IMR-90 (cell line): Measurements from ENCODE around the gene WWC2. TPM values are rescaled to one million over a fixed set of nuclear protein-coding genes. Genes with fewer than 3 reads are reported as not detected.
A peak's percentile ranks its signal among the peaks of the same experiment; 100 is the strongest.

Experiments used
- ATAC-seq: fragments of 200-7000 bp; cut with Tn5 transposase; 2 replicates; pipeline ENCODE4 v1.9.1; 2020; ENCODE audit warnings: low read depth, mild to moderate bottlenecking, moderate library complexity
- BruUV-seq: library from RNA; stranded (reverse); fragments of 400-500 nt; replicated peaks from 2 replicates; lab custom pipeline; 2021; lab: Mats Ljungman, UMichigan
- CTCF ChIA-PET: fragments of 300-600 bp; formaldehyde crosslinking; extraction: SDS; loops from one replicate; lab custom pipeline; 2021; ENCODE audit warnings: antibody characterized with exemption; lab: Yijun Ruan, JAX
- POLR2A ChIA-PET: fragments of 300-600 bp; sonication (Branson Sonifier 250); formaldehyde crosslinking; loops from one replicate; lab custom pipeline; 2022; ENCODE audit warnings: antibody characterized with exemption; ENCODE audit not compliant: unreplicated experiment; lab: Charles Lee
- DNase-seq: peaks from one replicate; pipeline ENCODE4 v3.0.0; 2013
- H2AFZ ChIP-seq: replicated peaks from 2 replicates; pipeline ENCODE3; 2013; ENCODE audit warnings: low read length, mild to moderate bottlenecking; ENCODE audit not compliant: poor library complexity
- H2AK5ac ChIP-seq: 2 replicates; pipeline ENCODE4 v1.6.1; 2013; ENCODE audit warnings: low read depth, low read length, inconsistent platforms
- H2AK9ac ChIP-seq: replicated peaks from 2 replicates; pipeline ENCODE3; 2013; ENCODE audit warnings: mild to moderate bottlenecking, low read depth, low read length, moderate library complexity; ENCODE audit not compliant: poor library complexity
- H2BK120ac ChIP-seq: 2 replicates; pipeline ENCODE4 v1.6.1; 2013; ENCODE audit warnings: low read depth, low read length, inconsistent platforms
- H2BK15ac ChIP-seq: 3 replicates; pipeline ENCODE4 v1.6.1; 2013; ENCODE audit warnings: low read depth, low read length, inconsistent platforms
- H2BK20ac ChIP-seq: 2 replicates; pipeline ENCODE4 v1.6.1; 2013; ENCODE audit warnings: low read depth, mild to moderate bottlenecking, inconsistent platforms, low read length, moderate library complexity
- H2BK5ac ChIP-seq: 2 replicates; pipeline ENCODE4 v1.6.1; 2013; ENCODE audit warnings: mild to moderate bottlenecking, low read depth, low read length, inconsistent platforms; ENCODE audit not compliant: poor library complexity, severe bottlenecking
- H3K14ac ChIP-seq: replicated peaks from 2 replicates; pipeline ENCODE4 v1.6.1; 2013; ENCODE audit warnings: low read depth, low read length, inconsistent platforms
- H3K18ac ChIP-seq: 2 replicates; pipeline ENCODE4 v1.6.1; 2013; ENCODE audit warnings: low read depth, low read length, control low read depth
- H3K23ac ChIP-seq: 2 replicates; pipeline ENCODE4 v1.6.1; 2013; ENCODE audit warnings: low read depth, low read length, inconsistent platforms
- H3K27ac ChIP-seq: 2 replicates; pipeline ENCODE4 v1.5.1; 2013; ENCODE audit warnings: mild to moderate bottlenecking, control low read depth, low read length; ENCODE audit not compliant: insufficient read depth
- H3K27me3 ChIP-seq: 2 replicates; pipeline ENCODE4 v1.6.1; 2013; ENCODE audit warnings: low read length; ENCODE audit not compliant: control insufficient read depth, insufficient read depth
- H3K36me3 ChIP-seq: 2 replicates; pipeline ENCODE4 v1.6.1; 2013; ENCODE audit warnings: low read length, mixed read lengths; ENCODE audit not compliant: control insufficient read depth, insufficient read depth
- H3K4ac ChIP-seq: 2 replicates; pipeline ENCODE4 v1.6.1; 2013; ENCODE audit warnings: low read depth, low read length, inconsistent platforms
- H3K4me1 ChIP-seq: 2 replicates; pipeline ENCODE4 v1.6.1; 2013; ENCODE audit warnings: low read length, mixed read lengths; ENCODE audit not compliant: control insufficient read depth, insufficient read depth
- H3K4me2 ChIP-seq: 2 replicates; pipeline ENCODE4 v1.6.1; 2013; ENCODE audit warnings: low read depth, mild to moderate bottlenecking, control low read depth, low read length, moderate library complexity
- H3K4me3 ChIP-seq: 2 replicates; pipeline ENCODE4 v1.5.1; 2013; ENCODE audit warnings: low read depth, mild to moderate bottlenecking, control low read depth, low read length, moderate library complexity; ENCODE audit not compliant: insufficient read depth
- H3K56ac ChIP-seq: 2 replicates; pipeline ENCODE4 v1.6.1; 2013; ENCODE audit warnings: low read length, inconsistent platforms; ENCODE audit not compliant: insufficient read depth; ENCODE audit errors: extremely low read depth
- H3K79me1 ChIP-seq, 2 experiments: 2 replicates each; pipeline ENCODE4 v1.6.1; 2013; ENCODE audit warnings: low read length in 2 of 2, inconsistent platforms in 1 of 2, low read depth in 1 of 2
- H3K9ac ChIP-seq: 2 replicates; pipeline ENCODE4 v1.6.1; 2013; ENCODE audit warnings: low read depth, low read length, control low read depth
- H3K9me1 ChIP-seq: 2 replicates; pipeline ENCODE4 v1.6.1; 2013; ENCODE audit warnings: low read length, inconsistent platforms; ENCODE audit not compliant: insufficient read depth
- H3K9me3 ChIP-seq: 2 replicates; pipeline ENCODE4 v1.6.1; 2013; ENCODE audit warnings: low read length; ENCODE audit not compliant: control insufficient read depth, insufficient read depth
- H4K20me1 ChIP-seq: 2 replicates; pipeline ENCODE4 v1.6.1; 2013; ENCODE audit warnings: low read length, inconsistent platforms; ENCODE audit not compliant: insufficient read depth
- H4K5ac ChIP-seq: 2 replicates; pipeline ENCODE4 v1.6.1; 2013; ENCODE audit warnings: mild to moderate bottlenecking, low read depth, low read length, control low read depth
- H4K8ac ChIP-seq, 2 experiments: 2 replicates each; pipeline ENCODE4 v1.6.1; 2013; ENCODE audit warnings: low read depth in 2 of 2, low read length in 2 of 2, control low read depth in 1 of 2, inconsistent platforms in 1 of 2
- H4K91ac ChIP-seq: 2 replicates; pipeline ENCODE4 v1.6.1; 2013; ENCODE audit warnings: low read depth, low read length, inconsistent platforms; ENCODE audit not compliant: insufficient read depth
- CHD1 ChIP-seq: IDR thresholded peaks from 2 replicates; pipeline ENCODE4 v1.6.1; 2012; ENCODE audit warnings: low read depth, low read length, improper control_type of control experiment
- FOS ChIP-seq: fragments of 150-350 bp; IDR thresholded peaks from 2 replicates; pipeline ENCODE4 v1.6.1; 2016; ENCODE audit warnings: low read depth, low read length
- WGBS, 2 experiments: methylation state at CpG; one replicate each; pipeline versions ENCODE4 v1.1.5 to v1.1.7; 2013; ENCODE audit warnings: missing lambda C conversion rate in 2 of 2; ENCODE audit not compliant: insufficient read length in 1 of 2; ENCODE audit errors: extremely low coverage in 2 of 2; 5-methylcytosine and 5-hydroxymethylcytosine counted together
- dilution Hi-C: fragments of 300-500 bp; cut with HindIII; formaldehyde crosslinking; loops from one replicate; pipeline ENCODE4 v1.14.3; 2018; ENCODE audit warnings: low sequenced_read_pairs; ENCODE audit not compliant: unreplicated experiment
- in situ Hi-C: fragments of 300-500 bp; cut with MboI; formaldehyde crosslinking; loops from 3 replicates; pipeline ENCODE4 v1.14.3; 2019; ENCODE audit warnings: low sequenced_read_pairs, inconsistent platforms, mixed read lengths
- intact Hi-C: fragments of 100-400 bp; cut with micrococcal nuclease; formaldehyde crosslinking; loops from 2 replicates; pipeline ENCODE4 v1.10.0; 2022
- polyA plus RNA-seq, 3 experiments: library from polyadenylated mRNA; depleted of rRNA; stranded (reverse); fragments of >200 nt; gene quantifications; 2 replicates each; pipeline ENCODE4 v1.2.3, GENCODE V29; 2012; ENCODE audit warnings: low replicate concordance in 1 of 3
- total RNA-seq: library from RNA; depleted of rRNA; stranded (reverse); fragments of >200 nt; gene quantifications from 2 replicates; pipeline ENCODE4 v1.2.3, GENCODE V29; 2012

Gene WWC2
- total and polyA plus RNA-seq, 2 of the 4 experiments (the other 2 are of a cell fraction) = 26.6 to 27.4 TPM

DNA sequence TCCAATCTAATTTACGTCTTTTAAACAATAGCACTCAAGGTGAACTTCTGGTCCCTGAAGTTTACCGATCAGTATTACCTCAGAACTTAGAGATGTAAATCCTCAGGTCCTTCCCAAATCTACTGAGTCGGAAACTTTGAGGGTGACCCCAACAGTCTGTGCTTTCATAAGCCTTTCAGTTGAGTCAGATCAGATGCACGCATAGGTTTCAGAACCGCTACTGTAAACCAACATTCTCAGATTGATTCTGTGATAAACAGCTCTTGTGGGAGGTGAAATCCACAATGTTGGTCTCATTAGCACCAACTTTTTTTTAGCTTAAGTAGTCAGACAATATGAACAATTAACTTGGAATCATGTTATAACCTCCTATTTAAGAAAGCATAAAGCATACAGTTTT, 86.0 kb downstream of the WWC2 start:
- Histone ChIP-seq H3K79me1 (peaks cover 30 to 66% of the 10 kb centered on the region in 2 experiments), H3K9me1 (peaks cover 16% of the 10 kb centered on the region), H3K4me3 (no peak overlapping the region), H3K56ac (no peak overlapping the region), H2BK5ac (no peak overlapping the region), H3K23ac (no peak overlapping the region), H4K5ac (no peak overlapping the region), H3K9ac (no peak overlapping the region), H2AK9ac (no peak overlapping the region), H4K20me1 (peaks cover 17% of the 10 kb centered on the region), H3K27me3 (no peaks in the 10 kb centered on the region), H3K4ac (no peak overlapping the region; the same call in 1 of the 2 replicates), H4K91ac (no peak overlapping the region), H3K14ac (no peak overlapping the region; the same call in 1 of the 2 replicates), H3K9me3 (no peaks in the 10 kb centered on the region), H3K18ac (no peak overlapping the region), H2BK120ac (no peak overlapping the region), H3K4me1 (peaks cover 6% of the 10 kb centered on the region), H2AK5ac (no peak overlapping the region), H2BK20ac (no peak overlapping the region), H3K36me3 (no peaks in the 10 kb centered on the region), H3K4me2 (no peak overlapping the region), H4K8ac (0 out of 4 replicates have a peak overlapping the region, but pooled peaks of 1 of the 2 experiments have one; percentile 9), H2AFZ (no peak overlapping the region), H2BK15ac (no peak overlapping the region), H3K27ac (no peak overlapping the region)
- TF ChIP-seq CHD1 (no peak), FOS (peak; percentile 22; the same call in 1 of the 2 replicates)
- ATAC-seq (peak; percentile 24), DNase-seq (peak; percentile 62)
- ChIA-PET CTCF (no interaction called here), POLR2A (no interaction called here)
- BruUV-seq = no TSS peak
- dilution Hi-C loops = no loop called here
- no CpG with 5 or more reads among the region's 5 CpGs for WGBS, 2 experiments
- intact Hi-C loops = no loop called here
- in situ Hi-C loops = no loop called here
